Glomerular visceral epithelial cell (primary cell): ENCODE measurements around the gene KSR2.
"Not testable (repeated sequence)": the region's sequence is repeated elsewhere in the genome, so short reads cannot be mapped to it uniquely, and the experiment has no call there.

Experiments
- DNase-seq: peaks from one replicate; pipeline ENCODE4 v3.0.0-alpha.2; 2016; ENCODE audit errors: extremely low spot score

Gene KSR2

DNA sequence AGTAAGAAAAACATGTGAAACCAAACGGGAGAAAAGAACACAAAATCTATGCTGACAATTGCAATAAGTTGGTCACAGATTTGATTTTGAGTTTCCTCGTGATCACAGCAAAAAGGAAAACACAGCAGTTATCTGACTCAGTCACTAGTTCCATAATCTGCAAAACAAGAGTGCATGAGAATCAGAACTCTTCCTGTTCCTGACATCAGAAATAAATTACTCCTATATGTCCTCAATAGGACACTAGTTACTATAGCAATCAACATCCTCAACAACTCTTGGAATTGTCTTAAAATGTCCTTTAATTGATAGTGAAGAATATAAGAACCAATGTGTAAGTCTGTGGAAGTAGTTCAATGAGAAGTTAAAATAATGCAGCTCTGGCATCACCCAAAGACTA, 339.3 kb downstream of the KSR2 start:
- DNase-seq: no peak

DNA sequence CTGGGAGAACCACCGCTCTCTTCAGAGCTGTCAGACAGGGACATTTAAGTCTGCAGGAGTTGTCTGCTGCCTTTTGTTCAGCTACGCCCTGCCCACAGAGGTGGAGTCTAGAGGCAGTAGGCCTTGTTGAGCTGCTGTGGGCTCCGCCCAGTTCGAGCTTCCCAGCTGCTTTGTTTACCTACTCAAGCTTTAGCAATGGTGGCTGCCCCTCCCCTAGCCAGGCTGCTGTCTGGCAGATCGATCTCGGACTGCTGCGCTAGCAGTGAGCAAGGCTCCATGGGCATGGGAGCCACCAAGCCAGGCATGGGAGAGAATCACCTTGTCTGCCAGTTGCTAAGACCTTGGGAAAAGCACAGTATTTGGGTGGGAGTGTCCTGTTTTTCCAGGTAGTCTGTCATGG, 340.1 kb downstream of the KSR2 start:
- not testable (repeated sequence) for DNase-seq

DNA sequence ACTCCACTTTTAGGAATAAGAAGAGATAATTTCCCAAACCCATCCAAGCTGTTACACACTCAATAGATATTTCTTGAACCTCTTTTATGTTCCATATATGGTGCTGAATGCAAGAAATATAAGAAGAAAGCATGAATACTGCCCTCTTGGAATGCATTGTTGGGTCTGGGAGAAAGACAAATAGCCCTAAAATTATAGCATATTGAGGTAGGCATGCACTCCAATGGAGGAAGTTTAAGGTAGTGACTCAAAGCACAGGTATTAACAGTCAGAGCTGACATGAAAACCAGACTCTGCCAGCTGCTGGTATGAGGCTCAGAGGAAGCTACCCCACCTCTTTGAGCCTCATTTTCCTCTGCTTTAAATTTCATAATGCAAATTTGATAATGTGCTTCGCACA, 346.0 kb downstream of the KSR2 start:
- no peak for DNase-seq

DNA sequence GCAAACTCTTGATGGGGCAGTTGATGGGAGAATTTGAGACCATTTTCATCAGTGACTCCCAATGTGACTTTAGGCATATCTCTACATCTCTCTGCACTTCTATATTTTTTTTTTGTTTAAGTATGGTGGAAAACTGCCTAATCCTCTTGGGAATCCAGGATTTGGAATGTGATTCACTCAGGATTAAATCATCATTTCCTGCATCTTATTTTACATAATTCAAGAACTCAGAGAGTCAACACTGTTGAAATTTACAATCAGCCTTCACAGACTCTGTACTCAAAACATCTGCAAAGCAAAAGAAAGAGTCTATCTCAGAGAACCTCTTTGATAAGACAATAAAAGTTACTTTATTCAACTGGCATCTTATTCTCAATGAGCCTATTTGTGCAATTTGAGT, 346.7 kb downstream of the KSR2 start:
- no peak for DNase-seq

DNA sequence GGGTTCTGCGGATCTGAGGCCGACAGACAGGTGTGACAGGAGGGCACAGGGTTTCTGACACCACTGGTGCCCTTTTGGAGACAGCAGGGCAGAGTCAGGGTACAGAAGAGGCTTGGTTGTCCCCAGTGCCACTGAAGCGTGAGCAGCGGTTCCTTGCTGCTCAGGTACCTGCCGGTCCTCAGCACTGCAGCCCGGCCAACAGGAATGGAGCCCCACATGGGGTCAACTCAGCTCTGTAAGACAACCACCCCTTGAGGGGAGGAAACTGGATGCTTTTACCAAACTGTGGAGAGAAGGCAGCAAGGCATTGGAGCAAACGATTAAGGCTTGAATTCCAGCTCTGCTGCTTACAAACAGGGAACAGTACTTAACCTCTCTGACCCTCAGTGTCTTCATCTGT, 361.0 kb downstream of the KSR2 start:
- DNase-seq: no peak

DNA sequence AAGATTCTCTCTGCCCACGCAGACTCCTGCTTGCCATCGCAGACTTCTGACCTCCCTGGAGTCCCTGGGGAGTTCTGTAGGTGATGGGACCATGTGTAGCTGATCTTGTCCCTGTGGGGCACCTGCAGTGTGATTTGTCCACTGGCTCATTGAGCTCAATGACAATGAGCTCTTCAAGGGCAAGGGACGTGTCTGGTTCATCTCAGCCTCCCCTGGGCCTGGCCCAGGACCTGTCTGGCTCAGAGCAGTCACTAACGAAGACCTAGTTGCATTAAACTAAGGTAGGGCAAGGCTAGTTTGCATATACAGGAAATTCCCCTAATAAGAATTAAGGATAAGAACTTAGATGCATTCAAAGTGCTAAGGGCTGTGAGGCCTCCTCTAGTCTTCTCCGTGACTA, 361.8 kb downstream of the KSR2 start:
- DNase-seq: no peak

- no peak for DNase-seq
These were observed 362.8 kb downstream of the KSR2 start for GRCh38 chr12:117606024-117606423.

DNA sequence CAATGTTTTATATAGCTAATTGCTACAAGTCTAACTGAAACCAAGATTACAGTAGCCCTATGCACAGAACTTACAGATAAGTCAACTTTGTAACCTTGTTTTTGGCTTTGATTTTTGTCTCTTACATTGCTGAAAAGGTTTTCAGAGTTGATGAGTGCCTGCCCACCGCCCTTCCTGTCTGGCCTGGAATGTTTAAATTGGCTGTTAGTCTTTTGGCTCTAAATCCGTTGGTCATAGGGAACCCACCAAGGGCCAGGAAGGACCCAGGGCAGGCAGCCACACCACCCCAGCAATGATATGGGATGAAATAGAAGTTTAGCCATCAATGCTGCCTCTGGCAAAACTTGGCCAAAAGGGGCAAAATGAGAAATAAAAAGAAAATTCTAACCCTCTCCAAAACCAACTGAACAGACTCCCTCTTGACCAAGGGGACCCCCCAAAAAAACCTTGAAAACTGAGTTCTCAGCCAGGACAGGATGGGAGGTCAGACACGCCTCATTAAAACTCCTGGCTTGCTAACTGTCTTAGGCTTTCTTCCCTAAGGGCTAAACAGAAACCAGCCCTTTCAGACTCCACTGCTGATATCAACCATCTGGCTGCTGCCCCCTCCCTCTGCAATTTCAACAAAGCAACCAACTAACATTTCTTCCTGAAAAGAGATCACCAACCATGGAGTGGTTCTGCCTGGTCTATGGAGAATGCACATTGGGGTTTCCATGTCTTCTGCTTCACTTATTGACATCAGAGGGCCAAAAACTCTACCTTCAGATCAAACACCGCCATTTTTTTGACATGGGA, 365.3 kb downstream of the KSR2 start:
- DNase-seq: no peak

- DNase-seq: no peak
These were observed 368.9 kb downstream of the KSR2 start for GRCh38 chr12:117599849-117600248.

DNA sequence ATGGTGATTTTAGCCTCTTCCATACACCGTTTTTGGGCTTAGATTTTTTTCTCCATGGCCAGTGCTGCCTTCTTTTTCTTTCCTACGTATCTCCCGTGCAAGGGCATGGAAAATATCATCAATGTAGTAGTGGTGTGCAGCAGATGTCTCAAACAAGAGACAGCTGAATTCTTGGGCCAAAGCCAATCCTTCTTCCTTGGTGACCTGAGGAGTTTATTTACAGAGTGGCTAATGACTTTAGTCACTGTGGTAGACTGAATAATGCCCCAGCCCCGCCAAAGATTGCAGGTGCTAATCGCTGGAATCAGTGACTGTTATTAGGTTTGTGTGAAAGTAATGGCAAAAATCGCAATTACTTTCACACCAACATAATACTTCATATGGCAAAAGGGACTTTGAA, 371.8 kb downstream of the KSR2 start:
- peak; percentile 7 for DNase-seq

DNA sequence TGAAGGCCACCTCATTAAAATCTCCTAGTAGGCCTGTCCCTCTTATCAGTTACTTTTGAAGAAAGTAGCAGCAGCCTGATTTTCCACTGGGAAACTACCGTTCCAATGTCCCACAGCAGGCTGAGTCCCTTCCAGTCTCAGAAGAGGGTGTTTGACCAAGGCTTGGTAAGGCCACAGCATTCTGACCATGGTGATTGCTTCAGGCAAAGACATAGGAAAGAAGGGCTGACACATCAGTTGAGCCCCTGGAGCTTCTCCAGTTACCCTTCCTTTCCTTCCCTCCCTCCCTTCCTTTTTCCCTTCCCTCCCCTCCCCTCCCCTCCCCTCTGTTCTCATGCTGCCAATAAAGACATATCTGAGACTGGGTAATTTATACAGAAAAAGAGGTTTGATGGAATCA, 373.0 kb downstream of the KSR2 start:
- no peak for DNase-seq

DNA sequence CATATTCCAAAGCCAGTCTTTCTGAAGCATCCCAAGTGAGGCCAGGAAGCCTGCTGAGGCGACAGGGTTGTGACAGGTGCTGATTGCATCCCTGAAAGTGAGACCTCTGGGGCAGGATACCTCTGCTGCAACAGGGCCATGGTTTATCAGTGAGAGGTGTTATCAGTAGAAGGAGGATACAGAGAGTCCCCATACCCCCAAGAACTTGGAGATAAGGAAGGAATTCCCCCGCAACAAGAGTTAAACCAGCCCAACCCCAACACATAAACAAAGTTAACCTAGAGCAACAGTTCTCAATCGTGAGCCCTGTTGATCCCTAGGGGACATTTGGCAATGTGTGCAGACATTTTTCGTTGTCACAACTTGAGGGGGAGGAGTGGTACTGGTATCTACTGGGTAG, 374.3 kb downstream of the KSR2 start:
- no peak for DNase-seq

DNA sequence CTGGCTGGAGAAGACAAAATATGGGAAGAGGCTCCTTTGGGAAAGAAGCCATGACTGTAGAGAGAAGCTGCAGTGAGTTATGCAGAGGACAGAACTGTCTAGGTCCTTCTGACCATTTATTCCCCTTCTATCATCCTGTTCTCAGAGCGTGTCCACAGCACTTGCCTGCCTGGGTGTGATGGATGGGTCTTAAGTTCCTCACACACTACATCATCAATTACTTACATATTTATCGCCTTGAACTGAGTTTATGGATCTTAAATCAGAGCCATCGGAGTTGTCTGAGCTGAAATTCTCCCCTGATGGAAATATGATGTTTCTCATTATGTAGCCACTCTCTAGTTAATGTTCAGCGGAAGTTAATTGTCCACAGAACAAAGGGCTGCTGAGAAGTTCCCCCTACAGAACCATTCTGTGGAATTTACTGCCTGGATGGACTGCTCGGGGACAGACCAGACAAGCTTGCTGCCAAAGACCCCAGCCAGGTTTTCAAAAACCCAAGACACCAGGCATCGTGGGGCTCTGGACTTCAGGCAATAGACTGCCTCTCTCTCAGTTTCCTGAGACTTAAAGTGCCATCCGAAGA, 374.9 kb downstream of the KSR2 start:
- no peak for DNase-seq

GRCh38 chr12:117592588-117593305, 376.0 kb downstream of the KSR2 start:
- DNase-seq: no peak

DNA sequence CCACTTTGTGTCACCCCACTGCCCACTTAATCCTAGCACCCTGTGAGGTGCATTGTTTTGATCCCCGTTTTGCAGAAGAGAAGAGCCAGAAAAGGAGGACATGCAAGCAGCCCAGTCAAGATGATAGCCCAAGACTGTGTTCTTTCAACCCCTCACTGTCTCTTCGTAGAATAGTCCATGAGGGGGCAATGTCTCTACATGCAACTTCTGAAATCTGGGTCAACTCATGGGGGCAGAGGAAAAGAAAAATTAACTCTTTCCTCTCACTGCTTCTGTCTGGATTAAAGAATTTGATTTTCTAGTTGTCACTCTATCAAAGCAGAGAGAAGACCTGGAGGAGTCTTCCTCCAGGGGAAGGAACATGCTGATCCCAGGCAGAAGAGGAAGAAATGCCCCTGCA, 377.8 kb downstream of the KSR2 start:
- peak; percentile 9 for DNase-seq

GRCh38 chr12:117590386-117590785, 378.4 kb downstream of the KSR2 start:
- DNase-seq: no peak

DNA sequence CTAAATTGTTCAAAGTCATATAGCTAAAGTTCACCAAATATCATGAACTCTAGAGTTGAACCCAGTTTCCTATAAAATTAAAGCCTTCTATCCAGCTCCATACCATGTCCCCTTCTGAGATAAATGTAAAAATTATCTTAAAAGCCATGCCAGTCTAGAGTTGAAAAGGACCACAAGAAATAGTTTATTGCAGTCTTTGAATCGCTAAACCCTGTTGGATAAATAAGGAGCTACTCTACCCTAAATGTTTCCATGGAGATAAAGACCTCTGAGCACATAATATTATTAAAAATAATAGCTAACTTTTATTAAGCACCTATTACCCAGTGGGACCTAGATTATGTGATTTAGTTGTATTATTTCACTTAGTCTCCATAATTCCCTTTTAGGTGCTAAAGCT, 379.8 kb downstream of the KSR2 start:
- no peak for DNase-seq

- peak; percentile 52 for DNase-seq
These were observed 381.0 kb downstream of the KSR2 start for GRCh38 chr12:117587631-117588287.

GRCh38 chr12:117583677-117584225, 385.0 kb downstream of the KSR2 start:
- DNase-seq: no peak

DNA sequence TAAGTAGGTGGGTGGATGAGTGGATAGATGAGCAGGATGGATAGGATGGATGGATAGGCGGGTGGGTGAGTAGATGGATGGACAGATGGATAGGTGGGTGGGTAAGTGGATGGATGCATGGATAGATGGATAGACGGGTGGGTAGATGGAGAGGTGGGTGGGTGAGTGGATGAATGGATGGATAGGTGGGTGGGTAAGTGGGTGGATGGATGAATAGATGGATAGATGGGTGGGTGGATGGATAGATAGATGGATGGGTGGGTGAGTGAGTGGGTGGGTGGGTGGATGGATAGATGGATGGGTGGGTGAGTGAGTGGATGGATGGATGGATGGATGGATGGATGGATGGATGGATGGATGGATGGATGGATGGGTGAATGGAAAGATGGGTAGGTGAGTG, 385.7 kb downstream of the KSR2 start:
- DNase-seq: no peak

DNA sequence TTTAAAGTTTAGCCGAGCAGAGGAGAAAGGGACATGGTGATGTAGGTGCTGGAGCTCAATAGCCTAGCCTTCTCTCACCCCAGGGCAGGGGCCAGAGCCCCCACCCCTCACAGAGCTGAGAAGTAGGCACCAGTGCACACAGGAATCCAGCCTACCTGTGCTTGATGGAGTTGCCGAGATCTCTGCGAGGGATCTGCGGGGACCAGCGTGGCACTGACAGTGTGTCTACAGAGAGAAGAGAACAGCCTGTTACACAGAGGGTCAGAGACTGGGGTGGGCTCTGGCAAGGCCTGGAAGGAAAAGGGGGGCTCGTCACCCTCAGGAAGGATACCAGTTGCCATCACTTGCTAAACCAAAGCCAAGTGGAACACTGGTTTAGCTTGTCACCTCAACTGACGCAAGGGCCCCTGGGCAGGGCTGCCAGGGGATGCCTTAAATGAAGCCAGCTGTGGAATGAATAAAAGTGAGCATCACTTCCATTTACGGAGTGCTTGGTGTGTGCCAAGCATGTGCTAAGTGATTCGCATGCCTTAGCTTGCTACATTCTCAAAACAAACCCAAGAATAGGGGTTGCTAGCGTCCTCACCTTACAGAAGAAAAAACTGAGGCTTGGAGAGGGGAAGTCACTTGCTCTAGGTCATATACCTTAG, 386.5 kb downstream of the KSR2 start:
- no peak for DNase-seq

DNA sequence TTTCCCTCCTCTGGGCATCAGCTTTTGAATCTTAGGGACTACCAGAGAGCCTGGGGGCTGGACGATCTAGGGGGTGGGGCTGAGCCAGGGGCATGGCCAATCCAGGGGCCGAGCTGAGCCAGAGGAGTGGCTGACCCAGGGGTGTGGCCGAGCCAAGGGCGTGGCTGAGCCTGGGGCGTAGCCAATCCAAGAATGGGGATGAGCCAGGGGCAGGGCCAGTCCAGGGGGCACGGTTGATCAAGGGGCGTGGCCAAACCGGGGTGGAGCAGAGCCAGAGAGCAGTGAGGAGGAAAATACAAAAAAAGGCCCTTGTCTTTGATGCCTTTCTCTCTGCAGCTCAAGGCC, 388.1 kb downstream of the KSR2 start:
- DNase-seq: peak; percentile 46
